T-cell (primary cell): Measurements from ENCODE around the gene GDF7. TPM values are rescaled to one million over a fixed set of nuclear protein-coding genes. Genes with fewer than 3 reads are reported as not detected.

Experiments used
- ATAC-seq, 4 experiments: fragments of 200-7000 bp in 3 of 4; fragments of 150-1000 bp in 1 of 4; cut with Tn5 transposase; replicated peaks in 1 of 4; 1 replicate in 3 of 4; 2 replicates in 1 of 4; pipeline ENCODE4 v1.10.0; 2021; ENCODE audit warnings: moderate library complexity in 3 of 4, mild to moderate bottlenecking in 2 of 4, moderate number of reproducible peaks in 1 of 4
- CTCF ChIA-PET, 2 donors: fragments of 300-600 bp; sonication (Branson Sonifier 250); formaldehyde crosslinking; loops; one replicate each; lab custom pipeline; 2022; ENCODE audit warnings: antibody characterized with exemption in 2 of 2; lab: Charles Lee
- POLR2A ChIA-PET, 2 donors: fragments of 300-600 bp; sonication (Branson Sonifier 250); formaldehyde crosslinking; loops; one replicate each; lab custom pipeline; 2022; ENCODE audit warnings: antibody characterized with exemption in 2 of 2; lab: Charles Lee
- DNase-seq, 35 experiments: peaks; one replicate each; pipeline versions ENCODE4 v3.0.0 to v3.0.0-alpha.2; 2013 to 2023
- H3K27ac ChIP-seq: one replicate; pipeline ENCODE4 v1.5.1; 2013; ENCODE audit warnings: low read length
- H3K27me3 ChIP-seq, 2 experiments: replicated peaks in 1 of 2; 1 replicate in 1 of 2; 2 replicates in 1 of 2; pipeline versions ENCODE4 v1.6.1 to v1.7.0; 2013; ENCODE audit warnings: low read length in 1 of 2, mixed read lengths in 1 of 2; ENCODE audit not compliant: control insufficient read depth in 2 of 2, insufficient read depth in 2 of 2; ENCODE audit errors: extremely low read depth in 1 of 2
- H3K36me3 ChIP-seq, 2 donors: 1 replicate in 1 of 2; 2 replicates in 1 of 2; pipeline versions ENCODE4 v1.6.1 to v1.7.0; 2013; ENCODE audit warnings: low read length in 1 of 2; ENCODE audit not compliant: control insufficient read depth in 2 of 2, insufficient read depth in 1 of 2; ENCODE audit errors: extremely low read depth in 1 of 2
- H3K4me1 ChIP-seq, 2 experiments: 1 replicate in 1 of 2; 2 replicates in 1 of 2; pipeline versions ENCODE4 v1.6.1 to v1.7.0; 2013; ENCODE audit warnings: low read length in 2 of 2, mixed read lengths in 1 of 2; ENCODE audit not compliant: insufficient read depth in 2 of 2, control insufficient read depth in 1 of 2; ENCODE audit errors: extremely low read depth in 1 of 2
- H3K4me3 ChIP-seq, 2 donors: 1 replicate in 1 of 2; 2 replicates in 1 of 2; pipeline versions ENCODE4 v1.5.1 to v1.7.0; 2013; ENCODE audit warnings: mild to moderate bottlenecking in 2 of 2, low read length in 1 of 2, moderate library complexity in 1 of 2; ENCODE audit not compliant: control insufficient read depth in 1 of 2; ENCODE audit errors: extremely low read depth in 1 of 2
- H3K9me3 ChIP-seq: 2 replicates; pipeline ENCODE4 v1.7.0; 2013
- H3K27ac Mint-ChIP-seq, 2 donors: one replicate each; pipeline ENCODE4 v1.8.0; 2020 to 2021; ENCODE audit warnings: mild to moderate bottlenecking in 2 of 2, mixed read lengths in 2 of 2
- H3K27me3 Mint-ChIP-seq, 2 donors: one replicate each; pipeline ENCODE4 v1.8.0; 2021 to 2022; ENCODE audit warnings: mixed read lengths in 2 of 2
- H3K36me3 Mint-ChIP-seq: one replicate; pipeline ENCODE4 v1.8.0; 2021; ENCODE audit warnings: mixed read lengths
- H3K4me1 Mint-ChIP-seq, 3 donors: one replicate each; pipeline ENCODE4 v1.8.0; 2020 to 2022; ENCODE audit warnings: mixed read lengths in 3 of 3, mild to moderate bottlenecking in 1 of 3
- H3K4me3 Mint-ChIP-seq, 3 donors: one replicate each; pipeline ENCODE4 v1.8.0; 2020 to 2022; ENCODE audit warnings: mild to moderate bottlenecking in 3 of 3, mixed read lengths in 3 of 3, moderate library complexity in 3 of 3
- H3K9me3 Mint-ChIP-seq, 3 donors: one replicate each; pipeline ENCODE4 v1.8.0; 2020 to 2022; ENCODE audit warnings: mixed read lengths in 3 of 3
- WGBS: methylation state at CpG from one replicate; pipeline ENCODE4 v1.1.5; 2013; ENCODE audit warnings: missing lambda C conversion rate; ENCODE audit not compliant: insufficient coverage; 5-methylcytosine and 5-hydroxymethylcytosine counted together
- total RNA-seq, 35 experiments: library from RNA in 6 of 35; stranded (reverse) in 6 of 35; fragments of 120-200 nt in 1 of 35; gene quantifications; one replicate each; pipeline versions ENCODE4 v1.2.1 to v1.2.4 and lab custom pipeline; 2013 to 2026

GDF7 gene
- total RNA-seq (under 1 TPM; 0.10 to 0.51 (median 0.16) TPM), total RNA-seq (lab: John Stamatoyannopoulos, UW) (0 to 4.9 (median 0.71) reads per million in 29 experiments)
- 0.59 TPM for total RNA-seq (2013)

DNA sequence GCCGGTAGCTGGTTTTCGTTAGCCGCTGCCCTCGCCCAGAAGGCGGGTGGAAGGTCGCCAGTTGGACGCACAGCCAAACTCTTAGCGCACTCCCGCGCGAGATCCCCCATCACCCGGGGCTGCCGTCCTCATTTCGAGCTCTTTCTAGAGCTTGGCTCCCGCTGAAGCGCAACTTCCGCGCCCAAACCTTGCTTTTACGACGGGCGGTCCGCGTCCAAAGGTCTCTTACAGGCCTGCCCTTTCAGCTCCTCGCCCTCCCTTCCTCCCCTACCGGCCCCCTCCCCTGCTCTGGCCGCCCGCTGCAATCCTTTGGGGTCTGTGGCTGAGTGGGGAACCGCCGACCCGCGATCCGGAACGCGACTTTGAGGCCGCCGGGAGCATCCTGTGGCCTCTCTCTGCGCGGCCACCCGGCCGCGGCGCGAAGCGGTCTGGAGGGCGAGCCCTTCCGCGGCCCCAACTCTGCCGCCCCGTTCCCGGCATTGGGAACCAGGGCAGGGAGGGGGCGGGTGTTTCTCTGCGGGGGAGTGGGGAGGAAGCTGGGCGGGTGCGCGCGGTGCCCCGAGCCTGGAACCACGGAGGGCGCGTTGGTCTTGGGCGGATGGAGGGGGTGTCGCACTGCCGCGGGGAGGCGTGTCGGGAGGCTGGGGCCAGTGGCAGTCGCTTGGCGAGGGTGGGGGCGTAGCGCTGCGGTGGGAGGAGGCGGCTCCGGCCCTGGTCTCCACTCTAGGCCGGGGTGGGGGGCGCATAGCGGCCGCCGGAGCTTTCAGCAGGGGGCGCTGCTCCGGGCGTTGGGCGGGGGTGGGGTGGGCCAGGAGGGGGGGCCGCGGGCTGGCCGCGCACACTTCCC, at the start of gene GDF7:
GDF7 (plus strand) TSS at position 841 of the 847 bp plus-strand sequence. CDS start 96 bp downstream, outside the sequence.
- ATAC-seq (peak; percentile 33 to 52 (median 45)), DNase-seq (peak in 6 of 35 experiments; percentile 14 to 45 (median 27))
- H3K4me1 Mint-ChIP-seq = peaks cover 6 to 25% (median 18%) of the 10 kb centered on the region in 3 donors
- no peak within 1 kb of the TSS for H3K27ac ChIP-seq
- no peaks in the 10 kb centered on the region for H3K36me3 ChIP-seq
- ChIA-PET POLR2A (interaction anchor here in 1 of 2 donors (0.5 kb wide), 1 partner anchor 643 kb away, joined by 3 read pairs; no protein-coding TSS in a partner anchor), CTCF (interaction anchor here (0.9 to 2.0 kb wide), 4 partner anchors 10 to 296 kb away, joined by 3 to 7 read pairs (median 4); partner anchors contain the start of gene HS1BP3 (in 1 of the 2))
- peaks cover 44 to 76% of the 10 kb centered on the region in 2 donors for H3K27me3 Mint-ChIP-seq
- H3K9me3 Mint-ChIP-seq = no peaks in the 10 kb centered on the region
- no peaks in the 10 kb centered on the region for H3K36me3 Mint-ChIP-seq
- peak within 1 kb of the TSS in 1 of 2 donors; percentile 27 for H3K27ac Mint-ChIP-seq
- H3K4me1 ChIP-seq = peaks cover 0 to 41% of the 10 kb centered on the region in 2 experiments
- H3K27me3 ChIP-seq = peaks cover 19 to 94% of the 10 kb centered on the region in 2 experiments
- peak within 1 kb of the TSS; percentile 11 to 35 for H3K4me3 ChIP-seq
- H3K9me3 ChIP-seq = no peaks in the 10 kb centered on the region
- under 1% methylated on average over 63 of the region's 86 CpGs for WGBS
- H3K4me3 Mint-ChIP-seq = peak within 1 kb of the TSS; percentile 73 to 80 (median 79)

DNA sequence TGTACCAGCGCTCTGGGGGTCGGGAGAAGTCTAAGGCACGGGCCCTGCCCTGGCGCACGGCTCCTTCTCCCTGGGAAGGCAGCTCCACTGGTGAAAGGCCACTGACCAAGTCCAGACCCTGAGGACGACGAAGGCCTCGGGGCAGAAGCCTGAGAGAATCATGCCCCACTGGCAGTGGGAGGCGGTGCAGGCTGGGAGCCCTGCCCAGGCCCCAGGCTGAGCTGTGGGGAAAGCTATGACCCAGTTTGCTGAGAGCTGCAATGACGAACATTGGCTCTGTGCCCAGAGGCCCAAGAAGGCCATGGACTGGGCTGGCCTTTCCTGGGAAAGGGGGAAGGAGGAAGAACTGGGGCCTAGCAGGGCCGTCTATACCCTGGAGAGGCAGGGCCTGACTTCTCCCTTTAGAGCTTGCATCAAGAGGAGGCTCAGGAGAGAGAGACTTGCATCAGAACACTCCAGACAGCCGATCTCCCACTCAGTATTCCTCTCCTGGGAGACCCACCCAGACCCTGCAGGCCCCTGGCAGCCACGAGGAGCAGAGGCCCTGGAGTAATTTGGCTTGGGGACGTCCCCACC, 49.0 kb upstream of the GDF7 start:
- Mint-ChIP-seq H3K9me3 (no peaks in the 10 kb centered on the region), H3K27ac (no peak overlapping the region), H3K36me3 (peaks cover 30% of the 10 kb centered on the region), H3K4me3 (no peak overlapping the region), H3K4me1 (no peaks in the 10 kb centered on the region), H3K27me3 (no peaks in the 10 kb centered on the region)
- Histone ChIP-seq H3K4me1 (no peaks in the 10 kb centered on the region), H3K36me3 (peaks cover 7 to 39% of the 10 kb centered on the region in 2 donors), H3K9me3 (no peaks in the 10 kb centered on the region), H3K27ac (no peak overlapping the region), H3K4me3 (no peak overlapping the region), H3K27me3 (no peaks in the 10 kb centered on the region)
- DNase-seq = no peak
- WGBS = 87% methylated on average over 12 of the region's 14 CpGs
- POLR2A ChIA-PET = no interaction called here
- no peak for ATAC-seq
- CTCF ChIA-PET = no interaction called here

DNA sequence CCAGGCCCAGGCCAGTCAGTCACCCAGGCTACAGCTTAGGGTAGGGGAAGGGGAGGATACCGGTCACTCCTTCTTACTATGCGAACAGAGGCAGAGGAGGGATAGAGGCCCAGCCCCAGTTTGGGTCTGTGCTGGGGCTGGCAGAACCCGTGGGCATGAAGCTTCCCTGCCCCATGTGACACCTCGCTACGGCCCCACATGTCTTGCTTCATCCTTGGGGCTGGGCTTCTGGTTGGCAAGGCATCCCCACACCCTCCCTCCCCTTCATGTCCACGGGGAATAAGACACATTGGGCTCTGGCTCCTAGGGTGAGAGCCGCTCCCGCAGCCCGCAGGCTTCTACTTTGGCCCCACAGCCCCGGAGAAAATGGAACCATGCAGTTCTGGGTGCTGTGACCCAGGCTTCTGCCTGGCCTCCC, 48.5 kb upstream of the GDF7 start:
- H3K4me1 Mint-ChIP-seq = no peaks in the 10 kb centered on the region
- 88% methylated on average over 3 of the region's 10 CpGs for WGBS
- no peaks in the 10 kb centered on the region for H3K27me3 ChIP-seq
- peaks cover 31% of the 10 kb centered on the region for H3K36me3 Mint-ChIP-seq
- ChIA-PET POLR2A (no interaction called here), CTCF (no interaction called here)
- no peak overlapping the region for H3K27ac Mint-ChIP-seq
- H3K9me3 ChIP-seq = no peaks in the 10 kb centered on the region
- peaks cover 7 to 44% of the 10 kb centered on the region in 2 donors for H3K36me3 ChIP-seq
- no peak overlapping the region for H3K4me3 ChIP-seq
- ATAC-seq (no peak), DNase-seq (no peak)
- no peak overlapping the region for H3K27ac ChIP-seq
- no peaks in the 10 kb centered on the region for H3K27me3 Mint-ChIP-seq
- H3K9me3 Mint-ChIP-seq = no peaks in the 10 kb centered on the region
- H3K4me1 ChIP-seq = no peaks in the 10 kb centered on the region
- no peak overlapping the region for H3K4me3 Mint-ChIP-seq

DNA sequence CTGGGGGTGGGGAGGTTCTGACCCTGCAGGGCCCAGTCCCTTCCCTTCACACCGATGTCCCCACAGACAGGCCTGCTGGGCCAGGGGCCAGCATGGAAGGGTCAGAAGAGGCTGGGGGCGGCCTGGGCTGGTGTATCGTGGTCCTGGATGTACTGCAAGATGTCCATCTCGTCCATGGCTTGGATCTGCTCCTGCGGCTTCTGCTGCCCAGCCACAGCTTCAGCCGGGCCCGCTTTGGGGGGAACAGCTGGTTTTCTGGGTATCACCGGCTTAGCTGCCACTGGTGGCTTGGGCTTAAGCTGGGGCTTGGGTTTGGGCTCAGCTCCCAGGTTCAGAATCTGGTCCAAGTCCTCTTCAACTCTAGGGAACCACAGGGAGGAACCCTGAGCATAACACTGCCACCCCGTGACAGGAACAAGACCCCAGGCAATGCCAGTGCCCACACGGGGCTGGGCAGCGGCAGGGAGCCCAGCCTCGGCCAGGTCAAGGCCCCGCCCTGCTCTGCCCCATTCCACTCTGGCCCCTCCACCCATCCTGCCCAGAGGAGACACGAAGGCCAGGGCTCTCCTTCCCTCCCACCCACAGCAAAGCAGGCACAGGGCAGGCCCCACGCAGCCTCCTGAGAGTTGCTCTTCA, 47.9 kb upstream of the GDF7 start:
- Mint-ChIP-seq H3K36me3 (peaks cover 31% of the 10 kb centered on the region), H3K27ac (no peak overlapping the region), H3K27me3 (no peaks in the 10 kb centered on the region), H3K4me3 (no peak overlapping the region), H3K9me3 (no peaks in the 10 kb centered on the region), H3K4me1 (no peaks in the 10 kb centered on the region)
- Histone ChIP-seq H3K27me3 (no peaks in the 10 kb centered on the region), H3K4me3 (no peak overlapping the region), H3K27ac (no peak overlapping the region), H3K9me3 (no peaks in the 10 kb centered on the region), H3K36me3 (peaks cover 7 to 49% of the 10 kb centered on the region in 2 donors), H3K4me1 (no peaks in the 10 kb centered on the region)
- WGBS = 92% methylated on average over 15 of the region's 15 CpGs
- ATAC-seq = no peak
- DNase-seq = no peak
- ChIA-PET POLR2A (no interaction called here), CTCF (no interaction called here)

DNA sequence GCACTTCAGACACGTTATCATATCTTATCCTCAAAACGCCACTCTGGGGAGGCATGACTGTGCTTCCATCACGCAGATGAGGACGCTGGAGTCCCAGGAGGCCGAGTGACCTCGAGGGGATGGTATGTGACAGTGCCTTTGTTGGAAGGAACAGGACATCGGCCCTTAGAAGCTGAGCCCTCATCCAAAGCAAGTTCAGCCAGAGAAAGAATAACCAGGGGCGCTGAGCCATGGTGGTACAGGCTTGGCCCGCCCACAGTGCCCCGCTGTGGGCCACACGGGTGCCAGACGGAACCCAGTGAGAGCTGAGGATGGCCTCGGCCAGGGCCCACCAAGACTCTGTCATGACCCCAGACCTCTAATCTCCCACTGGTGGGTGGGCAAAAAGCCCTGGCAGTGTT, 47.3 kb upstream of the GDF7 start:
- peaks cover 7 to 55% of the 10 kb centered on the region in 2 donors for H3K36me3 ChIP-seq
- ATAC-seq (no peak), DNase-seq (no peak)
- no peaks in the 10 kb centered on the region for H3K27me3 ChIP-seq
- WGBS = 95% methylated on average over 11 of the region's 13 CpGs
- H3K27ac ChIP-seq = no peak overlapping the region
- Mint-ChIP-seq H3K36me3 (peaks cover 35% of the 10 kb centered on the region), H3K27ac (no peak overlapping the region), H3K9me3 (no peaks in the 10 kb centered on the region), H3K4me3 (no peak overlapping the region), H3K27me3 (no peaks in the 10 kb centered on the region), H3K4me1 (no peaks in the 10 kb centered on the region)
- no peak overlapping the region for H3K4me3 ChIP-seq
- no peaks in the 10 kb centered on the region for H3K4me1 ChIP-seq
- POLR2A ChIA-PET = no interaction called here
- no peaks in the 10 kb centered on the region for H3K9me3 ChIP-seq
- CTCF ChIA-PET = no interaction called here

DNA sequence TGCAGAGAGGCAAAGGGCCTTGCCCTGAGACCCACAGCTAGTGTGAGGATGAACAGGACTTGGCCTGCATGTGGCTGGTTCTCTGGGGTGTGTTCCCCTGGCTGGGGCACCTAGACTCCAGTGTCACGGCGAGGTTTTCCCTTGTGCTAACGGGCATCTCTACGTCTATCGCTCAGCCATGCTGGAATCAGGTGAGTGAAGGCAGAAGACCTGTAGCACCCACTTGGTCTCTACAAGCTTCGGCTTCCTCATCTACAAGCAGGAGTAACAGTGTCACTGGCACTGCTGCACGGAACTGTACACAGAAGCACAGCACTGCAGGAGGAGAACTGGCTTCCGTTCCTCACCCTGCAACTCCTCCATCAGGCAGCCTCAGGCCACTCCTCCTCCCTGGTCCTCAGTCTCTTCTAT, 46.7 kb upstream of the GDF7 start:
- Mint-ChIP-seq H3K27me3 (no peaks in the 10 kb centered on the region), H3K9me3 (no peaks in the 10 kb centered on the region), H3K27ac (no peak overlapping the region), H3K36me3 (peaks cover 35% of the 10 kb centered on the region), H3K4me1 (no peaks in the 10 kb centered on the region), H3K4me3 (no peak overlapping the region)
- Histone ChIP-seq H3K4me1 (no peaks in the 10 kb centered on the region), H3K36me3 (peaks cover 7 to 57% of the 10 kb centered on the region in 2 donors), H3K27me3 (no peaks in the 10 kb centered on the region), H3K9me3 (no peaks in the 10 kb centered on the region), H3K4me3 (no peak overlapping the region), H3K27ac (no peak overlapping the region)
- ATAC-seq = no peak
- WGBS = 95% methylated on average over 8 of the region's 8 CpGs
- no peak for DNase-seq
- CTCF ChIA-PET = no interaction called here
- POLR2A ChIA-PET = no interaction called here
